ENCODE measurements around the gene URAD. TPM values are rescaled to one million over a fixed set of nuclear protein-coding genes. Genes with fewer than 3 reads are reported as not detected.
"Not testable (repeated sequence)": the region's sequence is repeated elsewhere in the genome, so short reads cannot be mapped to it uniquely, and the experiment has no call there.

URAD gene
- polyA plus RNA-seq, 2 donors, result not detected

- WGBS, 2 donors, result 10 to 21% methylated on average over 18 of the region's 18 CpGs
- H3K36me3 ChIP-seq (ENCODE audit: control insufficient read depth in 2 of 2, insufficient read depth in 2 of 2, low read length in 1 of 2), result no peaks in the 10 kb centered on the region
- H3K27ac ChIP-seq (ENCODE audit: low read depth in 2 of 2, low read length in 1 of 2), result no peak overlapping the region
- no peak overlapping the region for H3K4me3 ChIP-seq (ENCODE audit: low read depth in 1 of 2, low read length in 2 of 2)
- H3K27me3 ChIP-seq (ENCODE audit: control insufficient read depth in 1 of 2, insufficient read depth in 2 of 2, low read length in 2 of 2), result peaks cover 0 to 41% of the 10 kb centered on the region in 2 donors
- no peaks in the 10 kb centered on the region for H3K9me3 ChIP-seq (ENCODE audit: control insufficient read depth in 2 of 2, insufficient read depth in 1 of 2, low read depth in 1 of 2, low read length in 1 of 2)
- H3K4me1 ChIP-seq (ENCODE audit: control insufficient read depth in 2 of 2, insufficient read depth in 2 of 2, low read length in 1 of 2), result peaks cover 4 to 7% of the 10 kb centered on the region in 2 donors
Measured at GRCh38 chr13:27967203-27967735, 21.2 kb downstream of the URAD start.

- Histone ChIP-seq H3K27me3 (ENCODE audit: control insufficient read depth in 1 of 2, insufficient read depth in 2 of 2, low read length in 2 of 2) (peaks cover 0 to 41% of the 10 kb centered on the region in 2 donors), H3K4me3 (ENCODE audit: low read depth in 1 of 2, low read length in 2 of 2) (no peak overlapping the region), H3K9me3 (ENCODE audit: control insufficient read depth in 2 of 2, insufficient read depth in 1 of 2, low read depth in 1 of 2, low read length in 1 of 2) (no peaks in the 10 kb centered on the region), H3K4me1 (ENCODE audit: control insufficient read depth in 2 of 2, insufficient read depth in 2 of 2, low read length in 1 of 2) (peaks cover 4 to 7% of the 10 kb centered on the region in 2 donors), H3K36me3 (ENCODE audit: control insufficient read depth in 2 of 2, insufficient read depth in 2 of 2, low read length in 1 of 2) (no peaks in the 10 kb centered on the region), H3K27ac (ENCODE audit: low read depth in 2 of 2, low read length in 1 of 2) (no peak overlapping the region)
- 4 to 13% methylated on average over 31 to 38 of the region's 38 CpGs for WGBS, 2 donors
Measured at GRCh38 chr13:27966641-27967202, 21.8 kb downstream of the URAD start.

GRCh38 chr13:27965740-27966640, 22.5 kb downstream of the URAD start:
- H3K36me3 ChIP-seq (ENCODE audit: control insufficient read depth in 2 of 2, insufficient read depth in 2 of 2, low read length in 1 of 2), result no peaks in the 10 kb centered on the region
- no peak overlapping the region for H3K4me3 ChIP-seq (ENCODE audit: low read depth in 1 of 2, low read length in 2 of 2)
- H3K27ac ChIP-seq (ENCODE audit: low read depth in 2 of 2, low read length in 1 of 2), result no peak overlapping the region
- peaks cover 4 to 7% of the 10 kb centered on the region in 2 donors for H3K4me1 ChIP-seq (ENCODE audit: control insufficient read depth in 2 of 2, insufficient read depth in 2 of 2, low read length in 1 of 2)
- WGBS, 2 donors, result 10 to 21% methylated on average over 45 of the region's 45 CpGs
- no peaks in the 10 kb centered on the region for H3K9me3 ChIP-seq (ENCODE audit: control insufficient read depth in 2 of 2, insufficient read depth in 1 of 2, low read depth in 1 of 2, low read length in 1 of 2)
- peaks cover 1 to 36% of the 10 kb centered on the region in 2 donors for H3K27me3 ChIP-seq (ENCODE audit: control insufficient read depth in 1 of 2, insufficient read depth in 2 of 2, low read length in 2 of 2)

GRCh38 chr13:27965343-27965739, 23.2 kb downstream of the URAD start:
- WGBS, 2 donors, result 48 to 53% methylated on average over 7 of the region's 7 CpGs
- Histone ChIP-seq H3K27ac (ENCODE audit: low read depth in 2 of 2, low read length in 1 of 2) (no peak overlapping the region), H3K4me3 (ENCODE audit: low read depth in 1 of 2, low read length in 2 of 2) (no peak overlapping the region), H3K9me3 (ENCODE audit: control insufficient read depth in 2 of 2, insufficient read depth in 1 of 2, low read depth in 1 of 2, low read length in 1 of 2) (no peaks in the 10 kb centered on the region), H3K4me1 (ENCODE audit: control insufficient read depth in 2 of 2, insufficient read depth in 2 of 2, low read length in 1 of 2) (peaks cover 8 to 11% of the 10 kb centered on the region in 2 donors), H3K36me3 (ENCODE audit: control insufficient read depth in 2 of 2, insufficient read depth in 2 of 2, low read length in 1 of 2) (no peaks in the 10 kb centered on the region), H3K27me3 (ENCODE audit: control insufficient read depth in 1 of 2, insufficient read depth in 2 of 2, low read length in 2 of 2) (peaks cover 4 to 39% of the 10 kb centered on the region in 2 donors)

- Histone ChIP-seq H3K4me1 (ENCODE audit: control insufficient read depth in 2 of 2, insufficient read depth in 2 of 2, low read length in 1 of 2) (peaks cover 11 to 13% of the 10 kb centered on the region in 2 donors), H3K4me3 (ENCODE audit: low read depth in 1 of 2, low read length in 2 of 2) (no peak overlapping the region), H3K36me3 (ENCODE audit: control insufficient read depth in 2 of 2, insufficient read depth in 2 of 2, low read length in 1 of 2) (no peaks in the 10 kb centered on the region)
Measured at GRCh38 chr13:27964741-27965323, 23.7 kb downstream of the URAD start.

GRCh38 chr13:27964206-27964605, 24.3 kb downstream of the URAD start:
- H3K27me3 ChIP-seq (ENCODE audit: control insufficient read depth in 1 of 2, insufficient read depth in 2 of 2, low read length in 2 of 2), result peaks cover 4 to 36% of the 10 kb centered on the region in 2 donors
- WGBS, 2 donors, result 62 to 63% methylated on average over 13 of the region's 13 CpGs
- H3K27ac ChIP-seq (ENCODE audit: low read depth in 2 of 2, low read length in 1 of 2); H3K4me3 ChIP-seq (ENCODE audit: low read depth in 1 of 2, low read length in 2 of 2); H3K9me3 ChIP-seq (ENCODE audit: control insufficient read depth in 2 of 2, insufficient read depth in 1 of 2, low read depth in 1 of 2, low read length in 1 of 2); H3K36me3 ChIP-seq (ENCODE audit: control insufficient read depth in 2 of 2, insufficient read depth in 2 of 2, low read length in 1 of 2): not testable (repeated sequence)
- peaks cover 11 to 13% of the 10 kb centered on the region in 2 donors for H3K4me1 ChIP-seq (ENCODE audit: control insufficient read depth in 2 of 2, insufficient read depth in 2 of 2, low read length in 1 of 2)

More at GRCh38 chr13:27964741-27965323, 23.7 kb downstream of the URAD start:
- Histone ChIP-seq H3K9me3 (ENCODE audit: control insufficient read depth in 2 of 2, insufficient read depth in 1 of 2, low read depth in 1 of 2, low read length in 1 of 2) (no peaks in the 10 kb centered on the region), H3K27me3 (ENCODE audit: control insufficient read depth in 1 of 2, insufficient read depth in 2 of 2, low read length in 2 of 2) (peaks cover 4 to 36% of the 10 kb centered on the region in 2 donors), H3K27ac (ENCODE audit: low read depth in 2 of 2, low read length in 1 of 2) (no peak overlapping the region)
- WGBS, 2 donors, result 29 to 31% methylated on average over 15 of the region's 15 CpGs

GRCh38 chr13:27963491-27963890, 25.0 kb downstream of the URAD start:
- Histone ChIP-seq H3K9me3 (ENCODE audit: control insufficient read depth in 2 of 2, insufficient read depth in 1 of 2, low read depth in 1 of 2, low read length in 1 of 2) (no peaks in the 10 kb centered on the region), H3K27ac (ENCODE audit: low read depth in 2 of 2, low read length in 1 of 2) (no peak overlapping the region), H3K4me1 (ENCODE audit: control insufficient read depth in 2 of 2, insufficient read depth in 2 of 2, low read length in 1 of 2) (peaks cover 7 to 9% of the 10 kb centered on the region in 2 donors), H3K4me3 (ENCODE audit: low read depth in 1 of 2, low read length in 2 of 2) (no peak overlapping the region), H3K27me3 (ENCODE audit: control insufficient read depth in 1 of 2, insufficient read depth in 2 of 2, low read length in 2 of 2) (peaks cover 4 to 40% of the 10 kb centered on the region in 2 donors), H3K36me3 (ENCODE audit: control insufficient read depth in 2 of 2, insufficient read depth in 2 of 2, low read length in 1 of 2) (no peaks in the 10 kb centered on the region)
- WGBS, 2 donors, result 67 to 76% methylated on average over 3 of the region's 3 CpGs

GRCh38 chr13:27962982-27963381, 25.5 kb downstream of the URAD start:
- no peaks in the 10 kb centered on the region for H3K9me3 ChIP-seq (ENCODE audit: control insufficient read depth in 2 of 2, insufficient read depth in 1 of 2, low read depth in 1 of 2, low read length in 1 of 2)
- no peak overlapping the region for H3K4me3 ChIP-seq (ENCODE audit: low read depth in 1 of 2, low read length in 2 of 2)
- H3K27me3 ChIP-seq (ENCODE audit: control insufficient read depth in 1 of 2, insufficient read depth in 2 of 2, low read length in 2 of 2), result peaks cover 4 to 40% of the 10 kb centered on the region in 2 donors
- no peak overlapping the region for H3K27ac ChIP-seq (ENCODE audit: low read depth in 2 of 2, low read length in 1 of 2)
- no peaks in the 10 kb centered on the region for H3K36me3 ChIP-seq (ENCODE audit: control insufficient read depth in 2 of 2, insufficient read depth in 2 of 2, low read length in 1 of 2)
- H3K4me1 ChIP-seq (ENCODE audit: control insufficient read depth in 2 of 2, insufficient read depth in 2 of 2, low read length in 1 of 2), result peaks cover 7 to 9% of the 10 kb centered on the region in 2 donors
- 64 to 76% methylated on average over 9 of the region's 9 CpGs for WGBS, 2 donors

- WGBS, 2 donors, result 57 to 62% methylated on average over 6 of the region's 6 CpGs
- no peaks in the 10 kb centered on the region for H3K36me3 ChIP-seq (ENCODE audit: control insufficient read depth in 2 of 2, insufficient read depth in 2 of 2, low read length in 1 of 2)
- H3K27me3 ChIP-seq (ENCODE audit: control insufficient read depth in 1 of 2, insufficient read depth in 2 of 2, low read length in 2 of 2), result peaks cover 4 to 34% of the 10 kb centered on the region in 2 donors
- H3K9me3 ChIP-seq (ENCODE audit: control insufficient read depth in 2 of 2, insufficient read depth in 1 of 2, low read depth in 1 of 2, low read length in 1 of 2), result no peaks in the 10 kb centered on the region
- H3K4me1 ChIP-seq (ENCODE audit: control insufficient read depth in 2 of 2, insufficient read depth in 2 of 2, low read length in 1 of 2), result peaks cover 6 to 7% of the 10 kb centered on the region in 2 donors
- H3K27ac ChIP-seq (ENCODE audit: low read depth in 2 of 2, low read length in 1 of 2), result no peak overlapping the region
- H3K4me3 ChIP-seq (ENCODE audit: low read depth in 1 of 2, low read length in 2 of 2), result no peak overlapping the region
Measured at GRCh38 chr13:27962128-27962841, 26.2 kb downstream of the URAD start.
